ENCODE results near the gene CLCN6.

- TF ChIP-seq CTCF (IDR thresholded peaks at IDR 0.05), result no peak
- TF ChIP-seq POLR2A (IDR thresholded peaks at IDR 0.05), result no peak
These were observed 82.9 kb downstream of the CLCN6 start for GRCh38 chr1:11888877-11889208.
